Colonic mucosa (tissue), 4 donors: Measurements from ENCODE around the gene NOP9. TPM values are rescaled to one million over a fixed set of nuclear protein-coding genes. Genes with fewer than 3 reads are reported as not detected.

Experiments
- DNase-seq: peaks from one replicate; pipeline ENCODE4 v3.0.0-alpha.2; 2020
- H3K27ac ChIP-seq: fragments of 200-600 bp; one replicate; pipeline ENCODE4 v1.8.0; 2021
- H3K27me3 ChIP-seq: fragments of 200-600 bp; one replicate; pipeline ENCODE4 v1.8.0; 2021
- H3K36me3 ChIP-seq: fragments of 200-600 bp; one replicate; pipeline ENCODE4 v1.8.0; 2021
- H3K4me1 ChIP-seq: fragments of 200-600 bp; one replicate; pipeline ENCODE4 v1.8.0; 2021; ENCODE audit warnings: mild to moderate bottlenecking
- H3K4me3 ChIP-seq: fragments of 200-600 bp; one replicate; pipeline ENCODE4 v1.8.0; 2021
- H3K9ac ChIP-seq, 2 donors: one replicate each; pipeline ENCODE4 v1.7.0; 2013; ENCODE audit warnings: control low read depth in 2 of 2, low read depth in 2 of 2, low read length in 2 of 2
- H3K9me3 ChIP-seq: fragments of 200-600 bp; one replicate; pipeline ENCODE4 v1.8.0; 2021
- CTCF ChIP-seq: fragments of 200-600 bp; IDR thresholded peaks from one replicate; pipeline ENCODE4 v1.8.0; 2022; ENCODE audit warnings: antibody characterized with exemption, mild to moderate bottlenecking
- intact Hi-C: fragments of 100-400 bp; cut with DNase I; formaldehyde crosslinking; loops from one replicate; pipeline ENCODE4 v1.14.1; 2022
- total RNA-seq, 2 donors: library from RNA; stranded (reverse); fragmentation: NEBNext Ultra II Directional in 1 of 2; extraction: Animal tissue kit (Norgen Biotek cat#: 25700) in 1 of 2; gene quantifications; one replicate each; pipeline ENCODE4 v1.2.1, GENCODE V29; 2021
- donor health status: healthy.
- donor health status: DM: no; HTN: no; CAD: no.
- donor health status: DM: no; HTN: no; CAD: no.

Gene NOP9
- total RNA-seq, 2 donors from 2014 or later: 23.8 to 49.8 TPM

GRCh38 chr14:24280797-24281460 lies 18.7 kb upstream of the NOP9 start:
- no peak overlapping the region for H3K9ac ChIP-seq
- H3K4me3 ChIP-seq: no peak overlapping the region
- no peak for TF ChIP-seq CTCF
- H3K36me3 ChIP-seq: no peaks in the 10 kb centered on the region
- intact Hi-C loops: no loop called here
- H3K4me1 ChIP-seq: no peaks in the 10 kb centered on the region
- H3K9me3 ChIP-seq: no peaks in the 10 kb centered on the region
- H3K27me3 ChIP-seq: no peaks in the 10 kb centered on the region
- no peak overlapping the region for H3K27ac ChIP-seq
- DNase-seq: no peak

- intact Hi-C loops: no loop called here
- no peak for DNase-seq
- H3K27me3 ChIP-seq: no peaks in the 10 kb centered on the region
- H3K27ac ChIP-seq: no peak overlapping the region
- H3K9ac ChIP-seq: no peak overlapping the region
- H3K4me1 ChIP-seq: no peaks in the 10 kb centered on the region
- no peak for TF ChIP-seq CTCF
- H3K36me3 ChIP-seq: no peaks in the 10 kb centered on the region
- H3K4me3 ChIP-seq: no peak overlapping the region
- no peaks in the 10 kb centered on the region for H3K9me3 ChIP-seq
These were observed 18.0 kb upstream of the NOP9 start for GRCh38 chr14:24281636-24282035.

- TF ChIP-seq CTCF: no peak
- intact Hi-C loops: no loop called here
These were observed 16.9 kb upstream of the NOP9 start for GRCh38 chr14:24282736-24283135.

GRCh38 chr14:24283796-24284460 lies 15.7 kb upstream of the NOP9 start:
- no peak for DNase-seq
- Histone ChIP-seq H3K27me3 (no peaks in the 10 kb centered on the region), H3K4me3 (no peak overlapping the region), H3K9me3 (no peaks in the 10 kb centered on the region), H3K4me1 (no peaks in the 10 kb centered on the region), H3K27ac (no peak overlapping the region), H3K9ac (no peak overlapping the region), H3K36me3 (no peaks in the 10 kb centered on the region)
- intact Hi-C loops: no loop called here
- no peak for TF ChIP-seq CTCF

More at GRCh38 chr14:24282736-24283135, 16.9 kb upstream of the NOP9 start:
- DNase-seq: no peak
- H3K9ac ChIP-seq: no peak overlapping the region
- H3K4me3 ChIP-seq: no peak overlapping the region
- H3K4me1 ChIP-seq: no peaks in the 10 kb centered on the region
- H3K36me3 ChIP-seq: no peaks in the 10 kb centered on the region
- H3K27ac ChIP-seq: no peak overlapping the region
- no peaks in the 10 kb centered on the region for H3K27me3 ChIP-seq
- no peaks in the 10 kb centered on the region for H3K9me3 ChIP-seq

- no peak overlapping the region for H3K4me3 ChIP-seq
- no peaks in the 10 kb centered on the region for H3K4me1 ChIP-seq
- no peaks in the 10 kb centered on the region for H3K27me3 ChIP-seq
- H3K27ac ChIP-seq: no peak overlapping the region
- H3K36me3 ChIP-seq: no peaks in the 10 kb centered on the region
- H3K9ac ChIP-seq: no peak overlapping the region
- no peaks in the 10 kb centered on the region for H3K9me3 ChIP-seq
- no peak for DNase-seq
- no peak for TF ChIP-seq CTCF
- intact Hi-C loops: no loop called here
These were observed 15.1 kb upstream of the NOP9 start for GRCh38 chr14:24284501-24285035.
